Glomerular visceral epithelial cell (primary cell): ENCODE data around the gene TRIM65.
A peak's percentile ranks its signal among the peaks of the same experiment; 100 is the strongest.
"Not testable (repeated sequence)": the region's sequence is repeated elsewhere in the genome, so short reads cannot be mapped to it uniquely, and the experiment has no call there.

Experiments
- DNase-seq: peaks from one replicate; pipeline ENCODE4 v3.0.0-alpha.2; 2016; ENCODE audit errors: extremely low spot score

The TRIM65 gene

DNA sequence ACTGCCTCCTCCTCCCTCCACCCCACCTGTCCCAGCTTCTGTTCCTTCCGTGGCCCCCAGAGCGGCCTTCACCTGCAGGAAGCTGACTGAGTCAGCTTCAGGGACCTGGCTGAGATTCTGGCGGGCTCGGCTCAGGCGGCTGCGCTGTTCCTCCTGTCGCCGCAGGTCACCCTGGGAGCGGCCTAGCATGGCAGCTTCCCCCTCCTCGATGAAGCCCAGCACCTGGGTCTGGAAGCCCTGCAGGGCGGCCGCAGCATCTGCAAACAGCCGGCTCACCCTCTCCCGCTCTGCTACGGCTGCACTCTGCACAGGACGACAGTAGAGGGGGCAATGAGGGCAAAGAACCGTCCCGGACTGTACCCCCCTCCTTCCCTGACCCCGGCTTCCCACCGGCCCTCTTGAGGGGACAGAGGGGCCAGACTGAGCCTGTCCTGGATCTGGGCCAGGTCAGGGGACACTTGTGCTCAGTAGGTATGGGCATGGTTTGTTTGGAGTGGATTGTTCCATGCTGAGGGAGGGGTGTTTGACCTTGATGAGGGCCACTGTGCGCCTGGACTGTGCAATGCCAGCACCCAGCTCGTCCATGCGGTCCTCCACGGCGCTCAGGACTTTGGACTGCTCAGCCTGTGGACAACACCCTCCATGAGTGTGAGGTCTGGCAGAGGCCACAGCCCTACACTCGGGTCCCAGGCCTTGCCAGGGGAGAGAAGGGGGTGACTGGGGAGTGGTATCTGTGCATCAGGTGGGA is 20.4 kb downstream of the TRIM65 start:
- DNase-seq = peak; percentile 81

DNA sequence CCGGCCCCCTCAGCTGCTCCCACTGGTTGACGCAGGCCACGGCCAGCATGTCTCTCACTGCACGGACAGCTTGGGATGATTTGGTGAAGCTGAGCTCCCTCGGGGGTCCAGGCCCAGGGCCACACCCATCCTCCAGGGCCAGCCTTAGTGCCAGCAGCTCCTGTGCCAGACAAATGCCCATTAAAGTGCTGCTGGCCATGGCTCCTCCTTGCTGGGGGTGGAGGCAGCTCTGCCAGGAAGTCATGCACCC is 20.9 kb downstream of the TRIM65 start:
- DNase-seq = no peak

DNA sequence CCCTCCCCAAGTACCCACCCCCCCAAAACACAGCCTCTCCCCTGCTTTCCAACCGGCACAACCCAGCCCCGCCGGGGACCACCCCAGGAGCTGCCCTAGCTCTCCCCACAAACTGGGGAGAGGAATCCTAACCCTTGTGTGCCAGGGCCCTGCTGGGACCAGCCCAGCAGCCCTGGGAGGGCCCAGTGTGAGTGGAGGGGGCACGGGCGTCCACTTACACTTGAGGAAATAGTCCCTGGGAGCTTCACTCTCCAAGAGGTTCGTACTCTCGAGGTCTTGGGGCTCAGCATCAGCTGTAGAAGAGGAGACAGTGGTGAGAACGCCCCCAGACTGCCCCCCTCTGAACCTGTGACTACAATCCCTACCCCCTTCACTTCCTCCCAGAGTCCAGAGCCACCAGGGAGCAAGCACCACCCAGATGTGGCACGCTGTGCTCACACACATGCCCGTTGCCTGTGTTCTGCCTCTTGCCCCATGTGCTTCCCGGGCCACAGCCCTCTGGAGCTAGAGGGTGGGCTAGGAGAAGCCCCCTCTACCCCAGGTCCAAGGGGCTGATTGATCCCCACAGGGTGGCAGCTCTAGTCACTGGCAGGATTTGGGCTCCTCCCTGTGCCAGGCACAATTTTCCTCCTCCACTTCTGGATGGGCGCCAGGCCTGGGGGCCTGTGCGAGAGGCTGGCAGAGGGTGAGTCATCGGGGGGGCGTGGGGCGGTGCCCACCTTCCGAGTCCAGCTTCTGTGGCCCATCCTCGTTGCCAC is 21.4 kb downstream of the TRIM65 start:
- no peak for DNase-seq

DNA sequence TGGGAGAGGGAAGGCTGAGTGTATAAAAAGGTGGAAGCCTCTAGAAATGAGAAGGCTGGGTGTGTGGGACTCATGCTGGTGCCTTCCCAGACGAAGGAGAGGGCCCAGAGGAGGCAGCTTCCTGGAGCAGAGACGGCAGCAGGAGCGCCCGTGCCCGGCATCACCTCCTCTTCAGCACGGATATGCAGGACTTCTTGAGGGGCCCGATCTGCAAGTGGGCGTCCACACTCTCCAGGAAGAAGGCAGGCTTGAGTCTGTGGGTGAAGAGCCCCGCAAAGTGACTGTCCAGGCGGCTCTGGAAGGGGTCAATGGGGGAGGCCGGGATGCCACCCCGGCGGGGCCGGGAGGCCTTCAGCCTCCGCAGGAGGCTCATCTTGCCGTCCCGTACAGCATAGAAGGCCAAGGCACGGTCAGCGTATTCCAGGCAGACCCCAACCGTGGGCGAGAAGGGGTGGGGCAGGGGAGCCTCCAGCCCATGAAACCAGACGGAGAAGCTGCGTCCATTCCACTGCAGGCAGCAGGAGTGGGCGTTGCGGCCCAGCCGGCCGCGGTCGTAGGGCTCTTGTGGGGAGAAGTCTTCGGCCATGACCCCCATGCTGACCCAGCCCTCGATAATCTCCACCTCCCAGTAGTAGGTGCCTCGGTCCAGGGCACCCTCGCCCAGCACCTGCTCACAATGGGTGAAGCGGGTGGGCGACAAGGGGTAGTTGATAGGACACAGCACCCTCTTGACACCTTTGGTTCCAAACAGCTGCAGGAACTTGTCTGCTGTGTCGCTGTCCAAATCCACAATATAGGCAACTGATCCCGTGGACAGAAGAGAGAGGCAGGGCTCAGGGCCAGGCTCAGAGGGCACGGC is 22.2 kb downstream of the TRIM65 start:
- DNase-seq = no peak

DNA sequence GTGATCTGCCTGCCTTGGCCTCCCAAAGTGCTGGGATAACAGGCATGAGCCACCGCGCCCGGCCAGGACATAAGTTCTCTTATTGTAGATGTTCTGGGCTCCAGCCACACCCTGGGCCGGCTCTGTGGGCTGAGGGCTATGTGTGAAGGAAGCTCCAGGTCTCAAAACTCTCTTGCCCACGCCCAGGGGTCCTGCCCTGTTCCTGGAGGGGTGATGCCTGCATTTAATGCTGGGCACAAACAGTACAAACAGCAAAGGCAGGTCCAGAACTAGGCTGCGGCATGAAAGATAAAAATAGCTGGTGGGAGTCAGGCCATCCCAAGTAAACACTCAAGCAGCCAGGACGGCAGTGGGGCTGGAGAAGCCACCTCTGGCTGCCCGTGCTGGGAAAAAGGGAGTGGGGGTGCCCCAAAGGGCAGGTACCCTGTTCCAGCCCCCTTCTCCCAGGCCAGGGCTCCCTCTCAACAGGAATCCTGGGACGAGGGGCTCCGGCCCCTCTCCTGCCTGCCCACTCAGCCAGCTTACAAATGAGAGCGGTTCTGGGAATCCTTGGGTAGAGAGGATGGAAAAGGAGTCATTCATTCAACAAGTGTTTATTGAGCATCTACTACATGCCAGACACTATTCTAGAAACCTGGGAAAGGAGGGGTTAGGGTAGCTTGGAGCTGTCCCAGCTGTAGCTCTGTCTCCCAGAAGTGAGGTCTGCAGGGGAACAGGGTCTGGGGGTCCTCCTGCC is 23.0 kb downstream of the TRIM65 start:
- no peak for DNase-seq

DNA sequence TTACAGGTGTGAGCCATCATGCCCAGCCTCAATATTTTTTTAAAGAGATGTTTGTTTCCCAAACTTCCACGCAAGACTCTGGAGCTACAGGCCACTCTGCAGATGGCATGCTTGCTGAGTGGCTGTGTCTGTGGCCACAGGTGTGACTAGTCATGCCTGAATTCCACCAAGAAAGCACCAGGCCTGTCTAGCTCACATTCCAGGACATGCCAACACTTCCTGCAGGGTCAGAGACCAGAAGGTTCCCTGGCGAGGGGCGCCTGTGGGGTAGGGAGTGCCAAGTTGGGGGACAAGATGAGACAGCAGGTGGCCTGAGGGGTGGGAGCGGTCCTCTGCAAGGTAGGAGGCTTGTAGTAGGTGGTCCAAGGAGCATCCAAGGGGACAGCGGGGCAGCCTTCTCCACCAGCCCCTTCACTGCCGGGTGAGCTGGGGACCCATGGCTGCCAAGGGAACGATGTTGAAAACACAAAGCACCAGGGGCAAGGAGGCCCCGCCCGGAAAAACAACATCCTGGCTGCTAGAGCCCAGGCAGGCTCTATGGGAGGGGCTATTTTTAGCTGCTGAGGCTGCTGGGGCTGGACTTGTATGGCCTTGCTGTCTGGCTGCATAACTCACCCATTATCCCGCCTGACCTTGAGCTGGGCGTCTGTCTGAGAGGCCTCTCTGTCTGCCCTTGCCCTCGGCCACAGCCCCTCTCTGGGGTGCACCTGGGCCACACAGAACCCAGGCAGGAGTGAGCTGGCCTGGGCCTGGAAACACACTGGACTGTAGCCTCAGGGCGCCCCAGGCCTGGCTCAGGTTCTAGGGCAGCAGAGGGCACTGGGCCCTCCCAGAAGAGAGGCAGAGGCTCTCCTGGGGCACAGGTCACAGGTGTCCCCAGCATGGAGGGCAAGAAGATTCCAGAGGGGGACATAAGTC is 24.1 kb downstream of the TRIM65 start:
- DNase-seq = peak; percentile 79

DNA sequence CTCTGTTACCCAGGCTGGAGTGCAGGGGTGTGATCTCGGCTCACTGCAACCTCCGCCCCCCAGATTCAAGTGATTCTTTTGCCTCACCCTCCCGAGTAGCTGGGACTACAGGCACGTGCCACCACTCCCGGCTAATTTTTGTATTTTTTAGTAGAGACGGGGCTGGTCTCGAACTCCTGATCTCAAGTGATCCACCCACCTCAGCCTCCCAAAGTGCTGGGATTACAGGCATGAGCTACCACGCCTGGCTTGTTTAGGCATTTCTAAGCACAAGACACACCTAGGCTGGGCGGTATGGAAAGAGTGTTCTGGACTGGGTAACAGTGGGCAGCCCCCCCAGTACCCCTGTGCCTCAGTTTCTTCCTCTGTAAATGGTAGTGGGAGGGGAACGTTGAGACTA is 26.5 kb downstream of the TRIM65 start:
- DNase-seq = not testable (repeated sequence)

DNA sequence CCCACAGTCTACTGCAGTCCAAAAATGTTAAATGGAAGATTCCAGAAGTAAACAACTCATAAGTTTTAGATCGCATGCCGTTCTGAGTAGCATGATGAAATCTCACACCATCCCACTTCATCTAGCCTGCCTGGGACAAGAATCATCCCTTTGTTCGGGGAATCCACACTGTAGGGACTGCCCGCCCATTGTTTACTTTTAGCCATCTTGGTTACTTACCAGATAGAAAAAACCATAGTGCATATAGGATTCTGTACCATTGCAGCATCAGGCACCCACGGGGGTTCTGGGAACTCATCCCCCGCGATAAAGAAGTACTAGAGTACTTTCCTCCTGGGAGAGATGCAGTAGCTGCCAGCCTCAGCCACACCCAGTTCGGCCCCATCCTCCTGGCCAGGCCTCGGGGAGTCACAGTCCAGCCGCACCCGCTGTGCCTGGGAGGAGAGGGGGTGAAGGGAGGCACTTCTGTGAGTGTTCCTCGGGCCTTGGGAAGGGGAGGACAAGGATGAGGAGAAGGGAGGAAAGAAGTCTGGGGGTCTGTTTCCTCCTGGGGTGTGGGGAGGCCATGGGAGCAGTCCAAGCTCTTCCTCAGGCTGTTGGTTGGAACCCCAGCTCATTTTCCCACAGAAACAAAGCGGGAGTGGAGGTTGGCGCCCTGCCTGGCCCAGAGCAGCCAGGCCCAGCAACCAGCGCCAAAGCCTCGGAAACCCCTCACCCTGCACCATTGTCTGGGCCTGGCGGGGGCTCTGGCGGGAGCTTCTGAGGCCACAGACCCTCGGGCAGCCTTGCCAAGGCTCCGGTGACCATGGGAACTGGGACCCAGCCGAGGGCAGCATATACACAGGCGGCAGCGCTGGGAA is 27.2 kb downstream of the TRIM65 start:
- DNase-seq = no peak

DNA sequence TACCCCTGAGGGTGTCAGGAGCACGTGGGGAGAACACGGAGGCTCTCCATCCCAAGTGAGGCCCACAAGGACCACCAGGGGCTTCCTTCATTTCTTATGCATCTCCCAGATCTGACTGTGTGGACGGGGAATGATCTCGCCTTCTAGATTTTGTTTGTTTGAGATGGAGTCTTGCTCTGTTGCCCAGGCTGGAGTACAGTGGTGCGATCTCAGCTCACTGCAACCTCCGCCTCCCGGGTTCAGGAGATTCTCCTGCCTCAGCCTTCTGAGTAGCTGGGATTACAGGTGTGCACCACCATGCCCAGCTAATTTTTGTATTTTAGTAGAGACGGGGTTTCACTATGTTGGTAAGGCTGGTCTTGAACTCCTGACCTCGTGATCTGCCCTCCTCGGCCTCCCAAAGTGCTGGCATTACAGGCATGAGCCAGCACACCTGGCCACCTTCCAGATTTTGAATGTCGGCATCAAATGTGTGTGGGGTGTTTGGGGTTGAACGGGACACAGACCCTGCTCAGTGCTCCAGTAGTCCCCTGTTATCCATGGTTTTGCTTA is 27.9 kb downstream of the TRIM65 start:
- DNase-seq = not testable (repeated sequence)

DNA sequence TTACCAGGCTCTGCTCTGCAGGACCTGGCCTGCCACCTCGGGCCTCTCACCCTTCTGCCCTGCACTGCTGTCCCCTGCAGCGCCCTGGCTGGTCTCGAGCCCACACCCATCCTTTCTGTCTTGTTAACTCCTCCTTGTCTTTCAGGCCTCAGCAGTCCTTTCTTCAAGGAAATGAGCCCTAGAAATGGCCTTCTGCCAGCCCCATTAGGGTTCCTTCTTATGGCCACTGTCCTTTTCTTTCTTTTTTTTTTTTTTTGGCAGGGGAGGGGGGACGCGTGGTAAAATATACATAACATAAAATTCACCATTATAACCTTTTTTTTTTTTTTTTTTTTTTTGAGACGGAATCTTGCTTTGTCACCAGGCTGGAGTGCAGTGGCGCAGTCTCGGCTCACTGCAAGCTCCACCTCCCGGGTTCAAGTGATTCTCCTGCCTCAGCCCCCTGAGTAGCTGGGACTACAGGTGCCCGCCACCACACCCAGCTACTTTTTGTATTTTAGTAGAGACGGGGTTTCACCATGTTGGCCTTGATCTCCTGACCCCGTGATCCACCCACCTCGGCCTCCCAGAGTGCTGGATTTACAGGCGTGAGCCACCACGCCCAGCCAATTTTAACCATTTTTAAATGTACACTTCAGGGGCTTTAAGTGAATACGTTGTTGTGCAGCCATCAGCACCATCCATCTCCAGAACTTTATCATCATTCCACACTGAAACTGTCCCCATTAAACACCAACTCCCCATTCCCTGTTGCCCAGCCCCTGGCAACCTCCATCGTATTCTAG is 31.2 kb downstream of the TRIM65 start:
- DNase-seq = not testable (repeated sequence)

DNA sequence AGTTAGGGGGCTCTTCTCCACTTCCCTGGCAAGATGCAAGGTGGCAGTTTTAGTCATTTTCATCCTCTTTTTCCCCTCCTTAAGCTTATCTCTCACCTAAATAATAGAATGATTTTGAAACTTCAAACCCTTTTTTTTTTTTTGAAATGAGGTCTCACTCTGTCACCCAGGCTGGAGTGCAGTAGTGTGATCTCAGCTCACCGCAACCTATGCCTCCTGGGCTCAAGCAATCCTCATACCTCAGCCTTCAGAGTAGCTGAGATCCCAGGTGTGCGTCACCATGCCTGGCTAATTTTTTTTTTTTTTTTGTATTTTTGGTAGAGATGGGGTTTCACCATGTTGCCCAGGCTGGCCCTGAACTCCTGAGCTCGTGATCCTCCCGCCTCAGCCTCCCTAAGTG is 31.9 kb downstream of the TRIM65 start:
- not testable (repeated sequence) for DNase-seq

DNA sequence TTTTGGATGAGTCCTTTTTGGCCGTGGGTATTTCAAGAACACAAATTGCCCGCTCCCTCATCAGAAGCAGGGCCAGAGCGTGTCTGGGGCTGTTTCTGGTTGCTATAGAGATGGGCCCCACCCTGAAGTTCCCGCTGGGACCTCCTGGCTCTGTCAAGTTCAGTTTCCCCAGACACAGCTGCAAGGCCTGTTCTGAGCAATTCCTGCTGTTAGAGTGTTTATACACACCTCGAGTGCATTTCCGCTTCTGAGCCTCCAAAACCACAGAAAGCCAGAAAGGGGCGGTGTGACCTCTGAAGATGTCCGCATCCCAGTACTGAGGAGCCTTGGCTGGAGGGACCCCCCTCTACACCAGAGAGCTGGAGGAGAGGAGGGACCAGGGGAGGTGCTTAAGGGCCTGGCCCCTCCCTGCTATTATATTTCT is 32.3 kb downstream of the TRIM65 start:
- DNase-seq = no peak

DNA sequence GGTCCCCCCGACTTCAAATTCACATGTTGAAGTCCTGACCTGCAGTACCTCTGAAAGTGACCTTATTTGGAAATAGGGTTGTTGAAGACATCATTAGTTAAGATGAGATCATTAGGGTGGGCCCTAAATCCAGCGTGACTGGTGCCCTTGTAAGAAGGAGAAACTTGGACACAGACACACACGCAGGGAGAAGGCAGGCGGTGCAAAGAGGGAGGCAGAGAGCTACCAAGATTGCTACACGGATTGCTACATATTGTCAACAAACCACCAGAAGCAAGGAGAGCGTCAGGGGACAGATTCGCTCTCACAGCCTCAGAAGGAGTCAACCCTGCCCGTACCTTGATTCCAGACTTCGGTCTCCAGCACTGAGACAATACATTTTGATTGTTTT is 34.8 kb downstream of the TRIM65 start:
- no peak for DNase-seq

DNA sequence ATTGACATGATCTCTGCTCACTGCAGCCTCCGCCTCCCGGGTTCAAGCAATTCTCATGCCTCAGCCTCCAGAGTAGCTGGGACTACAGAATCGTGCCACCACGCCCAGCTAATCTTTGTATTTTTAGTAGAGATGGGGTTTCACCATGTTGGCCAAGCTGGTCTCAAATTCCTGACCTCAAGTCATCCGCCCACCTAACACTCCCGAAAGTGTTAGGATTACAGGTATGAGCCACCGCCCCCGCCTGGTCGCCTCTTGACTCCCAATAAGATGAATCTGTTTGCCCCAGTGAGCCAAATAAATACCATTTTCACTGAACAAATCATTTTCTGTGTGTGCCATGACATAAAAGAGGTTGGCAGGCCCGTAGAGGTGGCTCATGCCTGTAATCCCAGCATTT is 37.4 kb downstream of the TRIM65 start:
- not testable (repeated sequence) for DNase-seq

DNA sequence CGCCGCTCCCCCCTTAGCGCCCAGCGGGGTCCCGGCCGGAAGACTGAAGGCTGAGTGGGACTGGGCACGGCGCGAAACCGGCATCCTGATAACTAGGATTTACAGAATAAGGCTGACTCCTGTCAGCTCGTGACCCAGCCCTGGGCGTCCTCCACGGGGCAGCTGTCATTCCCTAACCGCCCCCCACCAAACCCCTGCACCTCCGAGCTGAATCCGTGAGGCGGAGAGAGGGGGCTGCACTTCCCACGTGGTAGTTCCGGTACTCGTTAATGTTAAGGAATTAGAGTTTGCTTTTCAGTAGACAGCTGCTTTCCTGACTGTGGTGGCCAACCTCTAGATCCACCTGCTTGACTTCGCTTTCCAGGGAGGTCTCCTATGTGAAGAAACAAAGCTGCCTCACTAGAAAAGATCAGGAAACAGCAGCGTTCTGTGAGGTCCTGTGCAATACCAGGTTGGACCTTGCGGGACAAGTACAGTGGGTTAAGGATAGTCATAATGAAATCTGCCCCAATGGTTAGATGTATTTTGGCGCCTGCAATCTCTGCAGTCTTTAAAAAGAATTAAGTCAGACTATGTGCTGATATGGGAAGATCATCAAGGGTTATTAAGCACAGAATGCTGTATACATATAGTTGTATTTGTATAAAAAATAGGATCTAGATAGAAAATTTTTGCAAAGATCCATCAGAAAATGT is 40.5 kb downstream of the TRIM65 start:
- DNase-seq = peak; percentile 37

DNA sequence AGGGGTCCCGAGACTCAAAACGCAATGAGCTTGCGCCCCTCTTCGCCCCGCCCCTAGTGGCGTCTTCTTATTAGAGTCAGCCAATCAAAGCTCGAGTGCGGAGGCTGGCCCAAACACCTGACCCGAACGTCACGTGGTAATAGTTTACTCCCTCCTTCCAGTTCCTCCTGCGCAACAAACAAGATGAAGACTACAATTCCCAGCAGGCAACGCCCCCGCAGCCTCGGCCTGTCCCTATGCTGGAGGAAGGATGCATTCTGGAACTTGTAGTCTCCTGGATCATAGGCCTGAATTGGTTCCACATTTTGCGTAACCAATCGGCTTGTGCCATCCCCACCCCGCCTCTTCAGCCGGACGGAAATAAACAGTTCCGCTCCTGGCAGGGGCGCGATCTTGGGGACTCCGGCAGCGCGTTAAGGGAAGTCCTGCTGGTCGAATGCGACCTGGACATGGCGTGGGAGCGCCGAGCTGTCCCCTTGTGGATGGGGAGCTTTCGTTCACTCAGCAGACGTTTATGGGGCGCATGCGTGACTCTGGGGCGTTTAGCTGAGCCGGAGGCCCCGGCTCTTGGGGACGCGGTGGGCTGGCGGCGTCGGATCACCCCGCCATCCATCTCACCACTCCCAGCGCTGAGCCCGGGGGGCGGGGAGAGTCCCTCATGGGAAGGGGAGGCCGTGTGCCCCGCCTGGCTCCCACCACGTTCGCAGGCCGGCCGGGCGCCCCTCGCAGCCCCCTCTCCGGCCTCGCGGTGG is 41.3 kb downstream of the TRIM65 start, which contains the start of gene WBP2:
TSS of gene WBP2 (minus strand) at position 26 of the 752 bp plus-strand sequence. CDS start 38 bp downstream, outside the sequence.
- peak; percentile 100 for DNase-seq

DNA sequence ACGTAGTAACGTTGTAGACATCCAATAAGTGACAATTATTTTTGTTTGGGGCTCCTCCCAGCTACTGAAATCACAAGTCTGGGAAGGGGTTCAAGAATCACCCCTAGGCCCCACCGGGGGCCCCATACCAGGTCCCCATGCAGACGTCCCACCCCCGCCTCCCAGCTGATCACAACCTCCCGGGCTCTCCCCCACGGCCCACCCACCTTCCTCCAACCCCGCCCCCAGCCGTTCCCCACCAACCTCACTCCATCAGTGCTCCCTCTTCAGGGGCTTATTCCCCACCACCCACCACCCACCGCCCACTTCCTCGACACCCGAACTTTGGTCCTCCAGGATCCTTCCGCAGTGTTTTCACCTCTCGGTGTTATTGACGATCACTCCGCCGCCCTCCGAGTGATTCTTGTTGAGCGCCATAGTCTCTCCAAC is 41.9 kb downstream of the TRIM65 start:
- DNase-seq = no peak
